H54 (cell line): Measurements from ENCODE around the gene RNF111.

Experiments used
- DNase-seq: peaks from one replicate; pipeline ENCODE4 v3.0.0; 2011; ENCODE audit warnings: low spot score, mixed read lengths; ENCODE audit not compliant: insufficient read length
- FAIRE-seq: peaks from 3 replicates; lab custom pipeline; 2011; peaks lifted over from hg19 to GRCh38; lab: Jason Lieb, UNC
- POLR2A ChIP-seq: IDR thresholded peaks from 2 replicates; pipeline ENCODE4 v1.6.1; 2011; ENCODE audit warnings: low read depth, mild to moderate bottlenecking, low read length

RNF111 gene

GRCh38 chr15:59014068-59014467 lies 26.6 kb downstream of the RNF111 start:
- DNase-seq (no peak), FAIRE-seq (no peak)
- no peak for TF ChIP-seq POLR2A

DNA sequence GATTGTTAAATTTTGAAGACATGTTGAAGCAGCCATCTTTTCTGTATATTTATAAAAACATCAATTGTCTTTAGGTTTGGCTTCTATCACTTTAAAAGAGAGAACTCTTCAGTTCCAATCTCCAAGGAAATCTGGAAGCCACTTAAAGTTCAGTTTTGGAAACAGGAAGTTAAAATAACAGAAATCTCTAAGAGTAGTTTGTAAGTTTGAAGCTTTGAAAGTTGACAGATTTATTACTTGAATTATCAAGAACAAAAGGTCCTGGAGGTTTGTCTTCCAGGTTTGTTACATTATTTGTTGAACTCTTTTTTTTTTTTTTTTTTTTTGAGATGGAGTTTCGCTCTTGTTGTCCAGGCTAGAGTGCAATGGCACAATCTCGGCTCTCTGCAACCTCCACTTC lies 30.0 kb downstream of the RNF111 start:
- TF ChIP-seq POLR2A = no peak
- DNase-seq (no peak), FAIRE-seq (no peak)

DNA sequence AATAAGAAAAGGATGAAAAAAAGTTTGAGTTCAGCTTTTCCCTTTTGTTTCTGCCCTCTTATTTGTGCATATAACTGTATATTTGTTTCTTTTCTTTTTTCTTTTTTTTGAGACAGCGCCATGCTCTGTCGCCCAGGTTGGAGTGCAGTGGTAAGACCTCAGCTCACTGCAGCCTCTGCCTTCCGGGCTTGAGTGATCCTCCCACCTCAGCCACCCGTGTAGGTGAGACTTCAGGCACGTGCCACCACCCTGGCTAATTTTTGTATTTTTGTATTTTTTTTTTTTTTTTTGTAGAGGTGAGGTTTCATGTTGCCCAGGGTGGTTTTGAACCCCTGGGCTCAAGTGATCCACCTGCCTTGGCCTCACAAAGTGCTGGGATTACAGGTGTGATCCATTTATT lies 31.4 kb downstream of the RNF111 start:
- no peak for DNase-seq
- no peak for FAIRE-seq
- TF ChIP-seq POLR2A = no peak

DNA sequence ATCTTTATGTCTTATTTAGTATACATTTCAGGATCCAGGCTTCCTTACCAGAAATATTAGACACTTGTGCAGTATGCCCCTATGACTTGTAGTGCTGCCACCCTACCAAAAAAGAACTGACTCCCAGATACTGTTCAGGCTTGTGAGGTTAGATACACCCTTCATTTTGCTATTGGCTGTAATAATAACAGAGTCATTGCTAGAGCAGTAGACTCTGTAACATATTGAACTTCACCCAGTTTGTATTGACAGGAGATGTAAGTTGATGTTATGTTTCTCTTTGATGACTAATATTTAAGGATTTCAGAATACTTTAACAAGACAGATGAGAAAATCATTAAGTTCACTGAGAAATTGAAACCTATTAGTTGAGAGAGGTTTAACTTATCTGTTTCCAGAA lies 32.9 kb downstream of the RNF111 start:
- DNase-seq (no peak), FAIRE-seq (no peak)
- TF ChIP-seq POLR2A = no peak

DNA sequence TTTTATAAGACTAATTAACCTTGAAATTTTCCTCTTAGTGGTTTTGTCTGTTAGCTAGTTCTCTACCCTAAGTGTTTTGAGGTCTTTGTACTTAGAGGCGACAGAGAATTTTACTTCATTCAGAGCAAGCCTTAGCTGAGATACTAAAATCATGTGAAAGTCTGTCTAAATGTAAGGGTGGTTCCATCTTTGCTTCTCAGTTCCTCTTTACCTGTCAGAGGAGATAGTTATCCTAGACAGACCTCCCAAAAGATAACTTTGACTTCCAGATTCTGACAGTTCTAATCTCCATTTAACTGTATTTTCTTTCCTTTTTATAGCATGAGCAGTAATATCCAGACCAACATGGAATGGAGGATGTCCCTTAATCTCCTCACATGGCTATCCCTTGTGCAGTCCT lies 34.7 kb downstream of the RNF111 start:
- no peak for DNase-seq
- FAIRE-seq = no peak

GRCh38 chr15:59026207-59026606 lies 38.7 kb downstream of the RNF111 start:
- no peak for TF ChIP-seq POLR2A
- FAIRE-seq (no peak), DNase-seq (no peak)

More for the DNA sequence above, 34.7 kb downstream of the RNF111 start:
- TF ChIP-seq POLR2A = no peak

DNA sequence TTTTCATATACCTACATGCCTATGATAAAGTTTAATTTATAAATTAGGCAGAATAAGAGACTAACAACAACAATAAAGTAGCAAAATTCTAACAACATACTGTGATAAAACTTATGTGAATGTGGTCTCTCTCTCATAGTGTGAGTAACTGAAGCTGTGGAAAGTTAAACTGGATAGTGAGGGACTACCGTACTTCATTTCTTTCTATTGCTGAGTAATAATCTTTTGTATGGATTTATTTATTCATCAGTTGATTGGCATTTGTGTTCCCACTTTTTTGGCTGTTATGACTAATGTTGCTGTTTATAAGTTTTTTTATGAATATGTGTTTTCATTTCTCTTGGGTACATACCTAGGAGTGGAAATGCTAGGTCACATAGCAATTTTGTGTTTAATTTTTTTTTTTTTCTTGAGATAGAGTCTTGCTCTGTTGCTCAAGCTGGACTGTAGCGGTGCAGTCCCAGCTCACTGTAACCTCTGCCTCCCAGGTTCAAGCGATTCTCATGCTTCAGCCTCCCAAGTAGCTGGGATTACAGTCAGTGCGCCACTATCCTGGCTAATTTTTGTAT lies 41.0 kb downstream of the RNF111 start:
- no peak for TF ChIP-seq POLR2A
- FAIRE-seq (no peak), DNase-seq (no peak)

DNA sequence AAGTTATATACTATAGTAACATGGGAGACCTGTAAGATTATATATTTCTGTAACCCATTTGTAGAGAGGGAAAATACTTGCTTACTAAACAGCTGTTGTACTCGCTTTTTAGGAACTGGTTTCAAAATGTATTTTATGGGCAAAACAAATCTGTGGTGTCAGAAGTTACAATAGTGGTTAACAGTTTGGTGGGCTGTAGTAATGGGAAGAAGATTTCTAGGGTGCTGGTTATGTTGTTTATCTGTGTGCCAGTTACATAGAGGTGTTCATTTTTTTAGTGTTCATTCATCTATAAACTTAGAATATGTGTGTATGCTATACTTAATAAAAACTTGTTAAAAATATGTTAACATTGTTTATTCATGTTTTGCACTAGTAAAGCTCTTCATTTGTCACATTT lies 42.1 kb downstream of the RNF111 start:
- FAIRE-seq (no peak), DNase-seq (no peak)

GRCh38 chr15:59035201-59035600 lies 47.7 kb downstream of the RNF111 start:
- no peak for TF ChIP-seq POLR2A
- DNase-seq = no peak
- no peak for FAIRE-seq

More for the DNA sequence above, 42.1 kb downstream of the RNF111 start:
- TF ChIP-seq POLR2A = no peak

GRCh38 chr15:59039225-59039624 lies 51.8 kb downstream of the RNF111 start:
- FAIRE-seq = no peak
- no peak for DNase-seq
- no peak for TF ChIP-seq POLR2A

DNA sequence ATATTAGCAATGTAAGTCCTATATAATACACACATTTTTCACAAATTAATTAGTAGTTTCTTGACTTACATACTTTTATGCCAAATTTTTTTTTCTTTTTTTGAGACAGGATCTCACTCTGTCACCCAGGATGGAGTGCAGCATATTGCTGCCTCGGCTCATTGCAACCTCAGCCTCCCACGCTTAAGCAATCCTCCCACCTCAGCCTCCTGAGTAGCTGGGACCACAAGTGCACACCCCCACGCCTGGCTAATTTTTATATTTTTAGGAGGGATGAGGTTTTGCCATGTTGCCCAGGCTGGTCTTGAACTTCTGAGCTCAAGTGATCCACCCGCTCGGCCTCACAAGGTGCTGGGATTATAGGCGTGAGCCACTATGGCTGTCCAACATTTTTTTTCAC lies 54.6 kb downstream of the RNF111 start:
- FAIRE-seq (no peak), DNase-seq (no peak)
- TF ChIP-seq POLR2A = no peak

GRCh38 chr15:59048897-59049296 lies 61.4 kb downstream of the RNF111 start:
- FAIRE-seq (no peak), DNase-seq (no peak)
- TF ChIP-seq POLR2A = no peak

- TF ChIP-seq POLR2A = no peak
- FAIRE-seq = no peak
These were observed 64.7 kb downstream of the RNF111 start for GRCh38 chr15:59051873-59052861.

GRCh38 chr15:59052915-59053407 lies 65.5 kb downstream of the RNF111 start:
- DNase-seq (no peak), FAIRE-seq (no peak)
- TF ChIP-seq POLR2A = no peak

More at GRCh38 chr15:59051873-59052861, 64.7 kb downstream of the RNF111 start:
- DNase-seq = no peak
